SW480 (cell line): ENCODE measurements around the gene LAMB3.
"Not testable (repeated sequence)": the region's sequence is repeated elsewhere in the genome, so short reads cannot be mapped to it uniquely, and the experiment has no call there.

Experiments used
- DNase-seq: peaks from one replicate; pipeline ENCODE4 v3.0.0-alpha.2; 2016; ENCODE audit warnings: low spot score

LAMB3 gene

GRCh38 chr1:209652121-209652735 lies at the start of gene LAMB3:
Gene LAMB3 (minus strand): TSS chr1:209652425. CDS start chr1:209650944, 1,481 bp downstream.
- DNase-seq = peak; percentile 88

- not testable (repeated sequence) for DNase-seq
Observed at GRCh38 chr1:209700686-209701085, 48.5 kb upstream of the LAMB3 start.

- DNase-seq = no peak
Observed at GRCh38 chr1:209697126-209697525, 44.9 kb upstream of the LAMB3 start.

- no peak for DNase-seq
Observed at GRCh38 chr1:209696673-209697072, 44.4 kb upstream of the LAMB3 start.

- peak; percentile 82 for DNase-seq
Observed at GRCh38 chr1:209692745-209693504, 40.7 kb upstream of the LAMB3 start.

- no peak for DNase-seq
Observed at GRCh38 chr1:209692296-209692695, 40.1 kb upstream of the LAMB3 start.

- DNase-seq = no peak
Observed at GRCh38 chr1:209691237-209691636, 39.0 kb upstream of the LAMB3 start.

GRCh38 chr1:209689477-209689876 lies 37.3 kb upstream of the LAMB3 start:
- DNase-seq = no peak

- peak; percentile 59 for DNase-seq
Observed at GRCh38 chr1:209688746-209689234, 36.6 kb upstream of the LAMB3 start.

- no peak for DNase-seq
Observed at GRCh38 chr1:209686322-209686721, 34.1 kb upstream of the LAMB3 start.

- DNase-seq = no peak
Observed at GRCh38 chr1:209685821-209686220, 33.6 kb upstream of the LAMB3 start.

GRCh38 chr1:209678981-209679539 lies 26.8 kb upstream of the LAMB3 start:
- no peak for DNase-seq

GRCh38 chr1:209675565-209676154 lies 23.4 kb upstream of the LAMB3 start:
- DNase-seq = no peak

- peak; percentile 70 for DNase-seq
Observed at GRCh38 chr1:209674957-209675564, 22.8 kb upstream of the LAMB3 start, which contains the start of gene G0S2. Gene G0S2 (plus strand): TSS chr1:209675412. CDS start chr1:209675685, 273 bp downstream.

GRCh38 chr1:209673631-209674417 lies 21.6 kb upstream of the LAMB3 start:
- no peak for DNase-seq

GRCh38 chr1:209672705-209673630 lies 20.7 kb upstream of the LAMB3 start:
- no peak for DNase-seq

GRCh38 chr1:209670441-209671082 lies 18.3 kb upstream of the LAMB3 start:
- DNase-seq = no peak

- no peak for DNase-seq
Observed at GRCh38 chr1:209667708-209668107, 15.5 kb upstream of the LAMB3 start.

- DNase-seq = no peak
Observed at GRCh38 chr1:209667103-209667502, 14.9 kb upstream of the LAMB3 start.

GRCh38 chr1:209662879-209663327 lies 10.7 kb upstream of the LAMB3 start:
- no peak for DNase-seq
